Neural progenitor cell (in vitro differentiated cells): ENCODE data around the gene CDKN2B. TPM values are rescaled to one million over a fixed set of nuclear protein-coding genes. Genes with fewer than 3 reads are reported as not detected.
A peak's percentile ranks its signal among the peaks of the same experiment; 100 is the strongest.
"Not testable (repeated sequence)": the region's sequence is repeated elsewhere in the genome, so short reads cannot be mapped to it uniquely, and the experiment has no call there.

Source experiments
- DNase-seq: peaks from one replicate; pipeline ENCODE4 v3.0.0-alpha.2; 2016; ENCODE audit warnings: low spot score
- H2AFZ ChIP-seq: fragments of 200-600 bp; sonication (generic); replicated peaks from 2 replicates; pipeline ENCODE4 v1.6.1; 2016; ENCODE audit warnings: antibody characterized with exemption
- H3F3A ChIP-seq: fragments of 200-600 bp; sonication (generic); 2 replicates; pipeline ENCODE4 v1.6.1; 2016; ENCODE audit warnings: antibody characterized with exemption, low read depth
- H3K27ac ChIP-seq: fragments of 200-600 bp; sonication (generic); 2 replicates; pipeline ENCODE4 v1.5.1; 2016; ENCODE audit warnings: mild to moderate bottlenecking
- H3K27me3 ChIP-seq: fragments of 200-600 bp; sonication (generic); 2 replicates; pipeline ENCODE4 v1.6.1; 2016; ENCODE audit warnings: mild to moderate bottlenecking, moderate library complexity
- H3K36me3 ChIP-seq: fragments of 200-600 bp; sonication (generic); 2 replicates; pipeline ENCODE4 v1.5.1; 2016
- H3K4me1 ChIP-seq: fragments of 200-600 bp; sonication (generic); 2 replicates; pipeline ENCODE4 v1.6.1; 2016; ENCODE audit warnings: mixed run types
- H3K4me2 ChIP-seq: fragments of 200-600 bp; sonication (generic); 2 replicates; pipeline ENCODE4 v1.6.1; 2016
- H3K4me3 ChIP-seq: fragments of 200-600 bp; sonication (generic); 2 replicates; pipeline ENCODE4 v1.5.1; 2016
- H3K79me2 ChIP-seq: fragments of 200-600 bp; sonication (generic); 2 replicates; pipeline ENCODE4 v1.6.1; 2016; ENCODE audit warnings: low read depth
- H3K9ac ChIP-seq: fragments of 200-600 bp; sonication (generic); 2 replicates; pipeline ENCODE4 v1.6.1; 2016
- H3K9me3 ChIP-seq: fragments of 200-600 bp; sonication (generic); 2 replicates; pipeline ENCODE4 v1.5.1; 2016; ENCODE audit warnings: low read depth
- H4K20me1 ChIP-seq: fragments of 200-600 bp; sonication (generic); 2 replicates; pipeline ENCODE4 v1.6.1; 2016; ENCODE audit warnings: low read depth
- H3K27ac Mint-ChIP-seq: 3 replicates; pipeline ENCODE4 v1.8.0; 2021; ENCODE audit warnings: mixed read lengths
- H3K27me3 Mint-ChIP-seq: 2 replicates; pipeline ENCODE4 v1.8.0; 2022; ENCODE audit warnings: low read depth, mild to moderate bottlenecking, inconsistent platforms, moderate library complexity, mixed read lengths; ENCODE audit not compliant: insufficient read depth
- H3K36me3 Mint-ChIP-seq: 3 replicates; pipeline ENCODE4 v1.8.0; 2021; ENCODE audit warnings: mixed read lengths
- H3K4me1 Mint-ChIP-seq: 3 replicates; pipeline ENCODE4 v1.8.0; 2021; ENCODE audit warnings: mixed read lengths
- H3K4me3 Mint-ChIP-seq: 3 replicates; pipeline ENCODE4 v1.8.0; 2021; ENCODE audit warnings: mild to moderate bottlenecking, moderate library complexity, mixed read lengths
- H3K9me3 Mint-ChIP-seq: 3 replicates; pipeline ENCODE4 v1.8.0; 2020; ENCODE audit warnings: mixed read lengths
- EZH2 ChIP-seq: fragments of 200-600 bp; sonication (generic); IDR thresholded peaks from 2 replicates; pipeline ENCODE4 v1.6.1; 2017; ENCODE audit warnings: antibody characterized with exemption, mild to moderate bottlenecking, moderate library complexity
- EZH2phosphoT487 ChIP-seq: fragments of 200-600 bp; sonication (generic); IDR thresholded peaks from 2 replicates; pipeline ENCODE4 v1.6.1; 2017; ENCODE audit warnings: antibody characterized with exemption
- total RNA-seq: library from RNA; depleted of rRNA; stranded (reverse); fragments of >200 nt; gene quantifications from 2 replicates; pipeline ENCODE4 v1.2.3, GENCODE V29; 2015; ENCODE audit warnings: low replicate concordance
- TF ChIP-seq, protein P1 (sequence below): fragments of 200-600 bp; sonication (generic); IDR thresholded peaks from 2 replicates; pipeline ENCODE4 v1.5.1; 2017; ENCODE audit warnings: antibody characterized with exemption, mild to moderate bottlenecking

CDKN2B gene
- total RNA-seq, 1 donor from 2014 or later = 0.07 TPM

DNA sequence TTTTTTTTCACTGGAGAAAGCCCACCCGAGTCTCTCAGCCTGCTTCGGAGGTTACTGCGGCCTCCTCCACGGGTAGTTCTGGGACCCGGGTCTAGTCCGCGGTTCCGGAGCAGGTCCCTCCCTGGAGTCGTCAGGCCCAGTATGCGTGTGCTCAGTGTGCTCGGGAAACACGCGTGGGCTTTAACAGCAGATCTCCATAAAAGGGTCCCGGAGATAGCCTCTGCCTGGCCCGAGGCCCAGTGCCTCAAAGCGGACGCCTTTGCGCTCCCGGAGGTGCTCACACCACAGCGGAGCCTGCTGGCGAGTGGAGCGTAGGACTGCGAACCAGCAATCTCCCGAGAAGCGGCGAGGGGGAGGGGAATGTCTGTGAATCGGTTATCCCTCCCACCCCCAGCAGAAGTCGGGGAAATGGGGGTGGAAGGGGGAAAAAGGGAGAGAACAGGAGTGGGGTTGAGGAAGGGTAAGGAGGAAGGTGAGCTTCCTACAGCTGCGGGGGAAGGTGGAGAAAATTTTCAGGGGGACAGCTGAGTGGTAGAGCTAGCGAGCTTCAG, 43.6 kb downstream of the CDKN2B start:
- Histone ChIP-seq H2AFZ (peak overlapping the region; percentile 53), H3K27me3 (peaks cover 95% of the 10 kb centered on the region), H3K36me3 (no peaks in the 10 kb centered on the region), H3K79me2 (no peaks in the 10 kb centered on the region), H3K27ac (no peak overlapping the region), H3K4me2 (peak overlapping the region; percentile 83), H3K4me1 (peaks cover 6% of the 10 kb centered on the region), H4K20me1 (peaks cover 65% of the 10 kb centered on the region), H3K4me3 (peak overlapping the region; percentile 46), H3K9me3 (no peaks in the 10 kb centered on the region), H3F3A (peaks cover 13% of the 10 kb centered on the region), H3K9ac (no peak overlapping the region)
- Mint-ChIP-seq H3K4me3 (peak overlapping the region; percentile 79), H3K36me3 (peaks cover 2% of the 10 kb centered on the region), H3K9me3 (peaks cover 15% of the 10 kb centered on the region), H3K4me1 (peaks cover 13% of the 10 kb centered on the region), H3K27me3 (peaks cover 75% of the 10 kb centered on the region), H3K27ac (no peak overlapping the region)
- TF ChIP-seq, protein P1, sequence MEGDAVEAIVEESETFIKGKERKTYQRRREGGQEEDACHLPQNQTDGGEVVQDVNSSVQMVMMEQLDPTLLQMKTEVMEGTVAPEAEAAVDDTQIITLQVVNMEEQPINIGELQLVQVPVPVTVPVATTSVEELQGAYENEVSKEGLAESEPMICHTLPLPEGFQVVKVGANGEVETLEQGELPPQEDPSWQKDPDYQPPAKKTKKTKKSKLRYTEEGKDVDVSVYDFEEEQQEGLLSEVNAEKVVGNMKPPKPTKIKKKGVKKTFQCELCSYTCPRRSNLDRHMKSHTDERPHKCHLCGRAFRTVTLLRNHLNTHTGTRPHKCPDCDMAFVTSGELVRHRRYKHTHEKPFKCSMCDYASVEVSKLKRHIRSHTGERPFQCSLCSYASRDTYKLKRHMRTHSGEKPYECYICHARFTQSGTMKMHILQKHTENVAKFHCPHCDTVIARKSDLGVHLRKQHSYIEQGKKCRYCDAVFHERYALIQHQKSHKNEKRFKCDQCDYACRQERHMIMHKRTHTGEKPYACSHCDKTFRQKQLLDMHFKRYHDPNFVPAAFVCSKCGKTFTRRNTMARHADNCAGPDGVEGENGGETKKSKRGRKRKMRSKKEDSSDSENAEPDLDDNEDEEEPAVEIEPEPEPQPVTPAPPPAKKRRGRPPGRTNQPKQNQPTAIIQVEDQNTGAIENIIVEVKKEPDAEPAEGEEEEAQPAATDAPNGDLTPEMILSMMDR = peak; percentile 66
- TF ChIP-seq EZH2phosphoT487 (peak; percentile 90), EZH2 (peak; percentile 74)
- peak; percentile 89 for DNase-seq

DNA sequence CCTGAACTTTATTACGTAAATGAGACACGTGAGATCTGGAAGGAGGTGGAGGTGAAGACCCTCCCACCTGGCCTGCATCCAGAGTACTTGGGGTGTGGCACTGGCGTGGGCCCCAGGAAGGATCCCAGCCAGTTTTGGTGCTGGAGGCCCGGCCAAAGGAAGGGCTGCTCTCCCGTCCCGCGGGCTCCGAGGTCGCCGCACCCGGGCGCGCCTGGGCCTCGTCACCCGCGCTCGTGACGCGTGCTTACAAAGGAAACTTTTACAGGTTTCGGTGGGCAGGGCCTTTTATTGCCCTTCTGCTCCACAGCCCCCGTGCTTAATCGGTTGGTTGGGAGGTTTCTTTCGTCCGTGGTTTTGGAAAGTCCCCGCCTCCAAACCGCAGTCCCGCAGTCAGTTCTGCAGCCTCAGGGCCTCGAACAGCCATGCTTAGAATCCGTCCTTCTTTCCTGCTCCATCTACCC, 44.1 kb downstream of the CDKN2B start:
- peaks cover 6% of the 10 kb centered on the region for H3K4me1 ChIP-seq
- no peaks in the 10 kb centered on the region for H3K9me3 ChIP-seq
- peaks cover 2% of the 10 kb centered on the region for H3K36me3 Mint-ChIP-seq
- H3K9ac ChIP-seq = no peak overlapping the region
- H3K4me1 Mint-ChIP-seq = peaks cover 13% of the 10 kb centered on the region
- H4K20me1 ChIP-seq = peaks cover 59% of the 10 kb centered on the region
- H3K79me2 ChIP-seq = no peaks in the 10 kb centered on the region
- H3K27me3 ChIP-seq = peaks cover 90% of the 10 kb centered on the region
- H3K27me3 Mint-ChIP-seq = peaks cover 69% of the 10 kb centered on the region
- no peak overlapping the region for H3K27ac Mint-ChIP-seq
- peak overlapping the region; percentile 46 for H3K4me3 ChIP-seq
- H3K9me3 Mint-ChIP-seq = peaks cover 15% of the 10 kb centered on the region
- H3K27ac ChIP-seq = no peak overlapping the region
- no peaks in the 10 kb centered on the region for H3K36me3 ChIP-seq
- H3F3A ChIP-seq = peaks cover 11% of the 10 kb centered on the region
- H2AFZ ChIP-seq = peak overlapping the region; percentile 53
- peak; percentile 22 for DNase-seq
- H3K4me2 ChIP-seq = peak overlapping the region; percentile 83
- peak overlapping the region; percentile 79 for H3K4me3 Mint-ChIP-seq
- TF ChIP-seq, protein P1 = no peak
- TF ChIP-seq EZH2 (no peak), EZH2phosphoT487 (no peak)

DNA sequence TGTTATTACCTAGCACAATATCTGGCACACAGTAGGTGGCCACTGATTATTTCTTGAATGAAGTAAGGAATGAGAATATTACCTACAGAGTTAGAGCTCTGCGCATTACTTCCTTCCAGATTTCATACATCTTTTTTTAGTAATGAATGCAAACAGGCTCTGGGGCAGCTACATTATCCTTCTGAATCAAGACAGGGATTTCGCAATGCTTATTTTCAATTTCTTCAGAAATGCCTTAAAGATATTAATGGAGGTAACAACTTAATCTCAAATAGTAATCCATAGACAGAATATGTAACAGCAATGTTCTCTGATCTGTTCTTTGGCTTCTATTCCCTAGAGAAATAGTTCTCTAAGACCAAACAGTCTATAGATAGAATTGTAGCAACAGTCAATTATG, 47.5 kb downstream of the CDKN2B start:
- Histone ChIP-seq H2AFZ (no peak overlapping the region), H3K79me2 (no peaks in the 10 kb centered on the region), H4K20me1 (peaks cover 26% of the 10 kb centered on the region), H3K9me3 (no peaks in the 10 kb centered on the region), H3K4me2 (no peak overlapping the region), H3K4me1 (peaks cover 6% of the 10 kb centered on the region), H3K27me3 (peaks cover 56% of the 10 kb centered on the region), H3F3A (no peaks in the 10 kb centered on the region), H3K36me3 (no peaks in the 10 kb centered on the region), H3K4me3 (no peak overlapping the region), H3K27ac (no peak overlapping the region), H3K9ac (no peak overlapping the region)
- DNase-seq = no peak
- H3K9me3 Mint-ChIP-seq = peaks cover 15% of the 10 kb centered on the region
- H3K4me3 Mint-ChIP-seq = no peak overlapping the region
- no peak overlapping the region for H3K27ac Mint-ChIP-seq
- H3K4me1 Mint-ChIP-seq = peaks cover 9% of the 10 kb centered on the region
- peaks cover 36% of the 10 kb centered on the region for H3K27me3 Mint-ChIP-seq
- TF ChIP-seq EZH2phosphoT487 (no peak), EZH2 (no peak)
- TF ChIP-seq, protein P1 = no peak
- H3K36me3 Mint-ChIP-seq = peaks cover 2% of the 10 kb centered on the region

DNA sequence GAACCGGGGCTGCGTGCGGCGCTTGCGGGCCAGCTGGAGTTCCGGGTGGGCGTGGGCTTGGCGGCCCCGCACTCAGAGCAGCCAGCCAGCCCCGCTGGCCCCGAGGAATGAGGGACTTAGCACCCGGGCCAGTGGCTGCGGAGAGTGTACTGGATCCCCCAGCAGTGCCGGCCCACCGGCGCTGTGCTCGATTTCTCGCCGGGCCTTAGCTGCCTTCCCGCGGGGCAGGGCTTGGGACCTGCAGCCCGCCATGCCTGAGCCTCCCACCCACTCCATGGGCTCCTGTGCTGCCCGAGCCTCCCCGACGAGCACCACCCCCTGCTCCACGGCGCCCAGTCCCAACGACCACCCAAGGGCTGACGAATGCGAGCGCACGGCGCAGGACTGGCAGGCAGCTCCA, 49.8 kb downstream of the CDKN2B start:
- not testable (repeated sequence) for H3K36me3 Mint-ChIP-seq, H3K36me3 ChIP-seq, H3K27ac ChIP-seq, H3K4me3 ChIP-seq, H3K27ac Mint-ChIP-seq, H3K4me1 ChIP-seq, H3K9ac ChIP-seq, H3F3A ChIP-seq, H2AFZ ChIP-seq, H3K9me3 ChIP-seq, H3K79me2 ChIP-seq, H3K4me2 ChIP-seq, H3K4me1 Mint-ChIP-seq, H3K4me3 Mint-ChIP-seq, H4K20me1 ChIP-seq, DNase-seq
- H3K27me3 ChIP-seq = peaks cover 33% of the 10 kb centered on the region
- H3K27me3 Mint-ChIP-seq = peaks cover 16% of the 10 kb centered on the region
- H3K9me3 Mint-ChIP-seq = peaks cover 13% of the 10 kb centered on the region
